ENCODE results near the gene DPYSL4.

Gene DPYSL4

GRCh38 chr10:132150777-132151176, 36.0 kb upstream of the DPYSL4 start:
- no peak for DNase-seq

DNA sequence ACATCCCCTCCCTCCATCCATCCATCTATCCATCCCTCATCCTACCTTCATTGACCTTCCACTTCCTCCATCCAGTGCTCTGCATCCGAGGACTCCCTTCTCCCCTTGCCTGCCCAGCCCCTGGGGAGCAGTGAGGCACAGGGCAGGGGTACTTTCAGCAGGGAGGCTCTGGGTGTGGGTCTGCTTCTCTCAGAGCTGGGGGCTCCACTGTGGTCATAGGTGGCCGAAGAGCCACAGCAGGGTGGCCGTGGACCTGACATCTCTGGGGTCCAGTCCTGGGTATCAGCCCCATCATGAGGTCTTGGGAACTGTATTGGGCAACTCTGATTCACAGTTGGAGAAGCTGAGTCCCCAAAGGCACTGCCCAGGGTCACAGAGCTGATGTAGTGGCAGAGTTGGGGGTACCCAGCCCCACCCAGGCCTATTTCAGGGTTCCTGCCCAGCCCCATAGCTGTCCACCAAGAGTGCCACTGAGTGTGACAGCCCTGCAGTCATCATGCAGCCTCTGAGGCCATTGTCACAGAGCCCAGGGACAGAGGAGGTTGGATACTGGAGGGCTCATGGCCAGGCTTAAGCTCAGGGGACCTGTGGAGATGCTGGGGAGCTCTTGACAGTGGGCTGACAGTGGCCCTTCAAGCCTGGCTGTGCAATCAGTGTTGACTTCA, 35.3 kb upstream of the DPYSL4 start:
- no peak for DNase-seq

DNA sequence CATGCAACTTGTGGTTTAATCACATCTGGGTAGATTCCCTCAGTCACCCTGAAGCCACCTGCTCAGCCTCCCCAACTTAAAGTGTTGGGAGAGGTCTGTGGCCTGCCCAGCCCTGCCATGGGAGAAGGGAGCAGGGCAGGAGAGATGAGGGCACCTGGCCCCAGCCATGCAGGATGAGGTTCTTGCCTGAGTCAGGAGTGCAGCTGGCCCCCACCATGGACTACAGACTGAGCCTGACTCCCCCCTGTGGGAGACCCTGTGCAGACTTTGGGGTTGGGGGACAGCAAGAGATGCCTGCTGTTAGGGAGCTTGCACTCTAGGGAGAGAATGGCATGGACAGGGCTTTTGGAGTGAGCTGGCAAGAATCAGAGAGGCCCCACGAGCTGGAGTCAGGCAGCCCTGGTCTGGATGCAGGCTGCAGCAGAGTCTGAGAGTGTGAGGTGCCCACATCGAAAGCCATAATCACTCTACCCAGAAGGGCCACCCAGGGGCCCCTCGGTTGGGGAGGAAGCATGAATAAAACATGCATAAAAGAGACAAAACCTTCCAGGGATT, 34.7 kb upstream of the DPYSL4 start:
- DNase-seq: no peak

GRCh38 chr10:132152896-132153580, 33.7 kb upstream of the DPYSL4 start:
- DNase-seq: no peak

- DNase-seq: no peak
These were observed 33.0 kb upstream of the DPYSL4 start for GRCh38 chr10:132153616-132154217.

- no peak for DNase-seq
These were observed 32.3 kb upstream of the DPYSL4 start for GRCh38 chr10:132154440-132154839.

- DNase-seq: no peak
These were observed 31.8 kb upstream of the DPYSL4 start for GRCh38 chr10:132154931-132155330.

GRCh38 chr10:132155723-132156381, 30.9 kb upstream of the DPYSL4 start:
- DNase-seq: no peak

GRCh38 chr10:132156382-132156781, 30.4 kb upstream of the DPYSL4 start:
- DNase-seq: no peak

DNA sequence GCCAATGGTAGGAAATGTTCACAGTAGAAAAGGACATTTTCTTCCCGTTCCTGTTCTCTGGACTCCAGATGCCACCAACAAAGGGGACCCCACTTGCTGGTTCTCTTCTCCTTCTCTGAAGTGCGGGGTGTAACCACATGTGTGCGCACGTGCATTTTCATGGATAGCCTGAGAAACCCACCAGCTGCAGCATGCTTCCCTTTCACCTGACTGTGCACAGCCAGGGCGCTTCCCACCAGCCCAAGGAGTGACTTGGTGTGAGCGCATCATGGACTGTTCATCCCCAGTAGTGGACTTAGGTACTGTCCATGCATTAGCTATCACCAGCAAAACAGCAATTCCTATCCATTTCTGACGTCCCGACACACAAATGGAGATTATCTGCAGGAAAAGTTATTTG, 29.6 kb upstream of the DPYSL4 start:
- DNase-seq: no peak

DNA sequence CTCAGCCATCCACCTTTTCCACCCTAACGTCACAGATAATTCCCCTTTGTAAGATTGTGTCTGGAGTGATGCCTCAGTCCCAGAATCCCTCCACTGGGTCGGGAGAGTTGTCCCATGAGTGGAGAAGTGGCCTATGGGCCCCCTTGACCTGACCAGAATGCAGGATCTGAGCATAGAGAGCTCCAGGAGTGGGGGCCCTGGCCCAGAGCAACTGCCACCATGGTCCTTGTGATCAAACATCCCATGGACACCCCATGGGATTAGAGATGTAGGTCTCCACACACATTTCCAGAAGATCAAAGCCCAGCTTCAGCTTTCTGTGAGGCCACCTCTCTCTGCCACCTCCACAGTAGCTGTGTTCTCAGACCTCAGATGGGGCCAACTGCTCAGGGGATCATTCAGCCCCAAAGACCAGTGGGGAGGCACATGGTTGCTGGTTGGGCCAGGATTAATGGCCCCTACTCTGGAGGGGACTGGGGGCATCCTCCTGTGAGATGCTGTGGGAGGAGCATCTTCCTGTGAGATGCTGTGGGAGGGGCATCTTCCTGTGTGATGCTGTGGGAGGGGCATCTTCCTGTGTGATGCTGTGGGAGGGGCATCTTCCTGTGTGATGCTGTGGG, 28.5 kb upstream of the DPYSL4 start:
- peak; percentile 72 for DNase-seq

GRCh38 chr10:132158823-132159222, 27.9 kb upstream of the DPYSL4 start:
- peak; percentile 79 for DNase-seq

DNA sequence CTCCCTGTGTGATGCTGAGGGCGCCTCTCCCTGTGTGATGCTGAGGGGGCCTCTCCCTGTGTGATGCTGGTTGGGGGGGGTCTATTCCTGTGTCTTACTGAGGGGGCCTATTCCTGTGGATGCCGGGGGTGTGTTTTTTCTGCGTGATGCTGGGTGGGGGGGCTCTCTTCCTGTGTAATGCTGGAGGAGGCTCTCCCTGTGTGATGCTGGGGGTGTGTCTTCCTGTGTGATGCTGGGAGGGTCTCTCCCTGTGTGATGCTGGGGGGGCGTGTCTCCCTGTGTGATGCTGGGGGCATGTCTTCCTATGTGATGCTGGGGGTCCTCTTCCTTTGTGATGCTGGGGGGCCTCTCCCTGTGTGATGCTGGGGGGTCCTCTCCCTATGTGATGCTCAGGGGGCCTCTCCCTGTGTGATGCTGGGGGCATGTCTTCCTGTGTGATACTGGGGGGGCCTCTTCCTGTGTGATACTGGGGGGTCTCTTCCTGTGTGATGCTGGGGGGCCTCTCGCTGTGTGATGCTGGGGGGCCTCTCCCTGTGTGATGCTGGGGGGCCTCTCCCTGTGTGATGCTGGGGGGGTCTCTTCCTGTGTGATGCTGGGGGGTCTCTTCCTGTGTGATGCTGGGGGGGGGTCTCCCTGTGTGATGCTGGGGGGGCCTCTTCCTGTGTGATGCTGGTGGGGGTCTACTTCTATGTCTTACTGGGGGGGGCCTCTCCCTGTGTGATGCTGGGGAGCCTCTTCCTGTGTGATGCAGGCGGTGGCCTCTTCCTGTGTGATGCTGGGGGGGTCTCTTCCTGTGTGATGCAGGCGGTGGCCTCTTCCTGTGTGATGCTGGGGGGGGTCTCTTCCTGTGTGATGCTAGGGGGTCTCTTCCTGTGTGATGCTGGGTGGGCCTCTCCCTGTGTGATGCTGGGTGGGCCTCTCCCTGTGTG, 27.2 kb upstream of the DPYSL4 start:
- DNase-seq: peak; percentile 80

- DNase-seq: peak; percentile 57
These were observed 26.5 kb upstream of the DPYSL4 start for GRCh38 chr10:132160231-132160630.

GRCh38 chr10:132160834-132161622, 25.7 kb upstream of the DPYSL4 start:
- DNase-seq: peak; percentile 73

DNA sequence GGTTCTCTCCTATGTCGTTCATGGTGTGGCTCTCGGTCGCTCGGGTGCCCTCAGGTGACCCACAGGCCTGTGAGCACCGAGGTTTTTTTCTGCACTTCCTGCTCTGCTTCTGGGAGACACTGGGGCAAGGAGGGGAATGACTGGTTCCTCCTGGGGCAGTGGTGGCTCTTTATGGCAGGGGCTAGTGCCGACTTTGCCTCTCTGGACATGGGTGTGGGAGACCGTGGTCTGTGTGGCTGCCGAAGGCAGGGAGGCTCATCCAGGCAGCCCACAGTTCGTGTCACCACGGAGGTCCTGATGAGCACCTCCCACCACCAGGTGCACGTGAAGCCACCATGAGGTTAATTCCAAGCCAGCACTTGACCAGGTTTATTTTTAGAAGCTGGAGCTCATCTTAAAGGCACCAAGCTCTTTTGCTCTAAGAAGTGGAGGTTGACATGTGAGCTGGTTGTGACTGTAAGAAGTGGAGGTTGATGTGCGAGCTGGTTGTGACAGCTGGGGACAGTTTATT, 24.7 kb upstream of the DPYSL4 start:
- DNase-seq: peak; percentile 59

- no peak for DNase-seq
These were observed 24.0 kb upstream of the DPYSL4 start for GRCh38 chr10:132162590-132163277.

DNA sequence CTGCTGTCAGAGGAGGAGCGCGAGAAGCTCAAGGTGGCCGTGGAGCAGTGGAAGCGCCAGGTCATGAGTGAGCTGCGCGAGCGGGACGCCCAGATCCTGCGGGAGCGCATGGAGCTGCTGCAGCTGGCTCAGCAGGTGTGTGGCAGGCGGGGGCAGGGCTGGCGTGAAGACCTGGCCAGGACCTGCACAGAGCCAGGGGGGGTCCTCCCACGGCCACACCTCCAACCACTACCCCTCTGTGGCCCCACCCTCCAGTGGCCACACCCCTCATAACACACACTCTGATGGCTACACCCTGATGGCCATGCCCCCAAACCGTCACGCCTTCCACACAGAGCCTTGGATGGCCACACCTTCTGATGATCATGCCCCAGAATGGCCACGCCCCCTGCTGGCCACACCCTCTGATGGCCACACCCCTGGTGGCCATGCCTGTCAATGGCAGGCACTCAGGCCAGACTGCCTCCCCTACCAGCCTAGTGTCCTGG, 23.4 kb upstream of the DPYSL4 start:
- DNase-seq: peak; percentile 72

- DNase-seq: no peak
These were observed 22.8 kb upstream of the DPYSL4 start for GRCh38 chr10:132163826-132164515.
